Measurements from ENCODE around the gene FLOT1.

Gene FLOT1

DNA sequence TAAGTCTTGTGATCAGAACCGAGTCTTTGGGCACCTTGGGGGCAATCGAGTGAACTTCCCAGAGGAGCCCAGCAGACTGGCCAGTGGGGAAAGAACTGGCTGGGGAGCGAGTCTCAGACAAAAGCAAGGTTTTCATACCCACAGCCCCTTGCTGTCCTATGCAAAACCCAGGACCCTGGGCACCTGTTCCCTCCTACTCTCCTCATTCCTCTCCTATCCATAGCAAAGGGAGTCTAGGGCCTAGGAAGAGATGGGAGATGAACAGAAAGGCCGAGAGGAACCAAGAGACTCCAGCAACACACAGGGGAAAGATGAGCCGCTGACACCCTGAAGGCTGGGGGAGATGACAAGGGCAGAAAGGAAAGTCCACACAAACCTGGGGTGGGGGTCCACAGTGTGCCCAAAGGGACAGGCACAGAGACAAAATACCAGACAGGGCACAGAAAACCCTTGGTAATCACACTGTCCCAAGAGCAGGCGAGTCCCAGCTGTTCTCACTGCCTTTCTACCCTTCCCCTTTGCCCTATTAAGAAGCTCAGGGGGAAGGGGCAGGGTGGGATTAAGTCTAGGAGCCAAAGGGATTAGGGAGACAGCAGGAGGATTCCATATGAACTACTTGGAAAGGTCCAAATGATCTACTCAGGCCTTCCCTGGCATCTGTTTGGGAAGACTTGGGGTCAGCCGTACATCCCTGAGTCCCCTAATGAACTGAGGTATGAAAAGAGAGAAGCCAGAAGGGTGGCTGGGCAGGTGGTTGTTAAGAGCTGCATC is 62.5 kb downstream of the FLOT1 start:
- no peak for DNase-seq (ENCODE audit: low read depth in 2 of 2)

DNA sequence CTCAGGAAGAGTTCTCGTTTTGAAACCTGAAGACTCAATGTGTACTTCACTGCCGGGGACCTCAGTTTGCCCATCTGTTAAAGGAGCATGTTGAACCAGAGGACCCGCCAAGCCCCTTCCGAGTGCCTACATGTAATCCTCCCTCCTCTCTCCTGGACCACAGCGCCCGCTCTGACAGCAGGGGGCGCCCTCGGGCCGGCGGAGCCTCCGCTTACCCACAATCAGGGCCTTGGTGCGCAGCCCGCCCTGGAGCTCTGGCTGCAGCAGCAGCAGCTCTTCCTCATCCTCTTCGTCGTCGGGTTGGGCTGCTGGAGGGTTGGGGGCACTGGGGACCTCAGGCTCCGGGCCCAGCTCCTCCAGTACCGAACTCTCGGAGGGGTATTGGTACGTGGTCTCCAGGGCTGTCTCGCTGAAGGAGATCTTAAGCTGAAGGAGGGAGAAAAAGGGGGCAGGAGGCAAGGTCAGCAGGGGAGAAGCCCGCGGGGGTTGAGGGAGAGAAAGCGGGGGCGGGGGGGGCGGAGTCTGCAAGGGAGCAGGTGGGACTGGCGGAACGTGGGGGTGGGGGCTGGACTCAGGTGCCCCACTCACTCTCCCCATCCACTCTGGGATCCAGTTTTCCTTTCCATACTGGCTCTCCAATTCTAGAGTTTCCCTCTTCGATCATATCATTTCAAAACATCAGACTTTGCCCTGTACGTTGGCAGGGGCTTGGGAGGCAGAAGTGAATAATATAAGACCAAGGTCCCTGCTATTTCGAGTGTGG is 63.3 kb downstream of the FLOT1 start:
- peak; percentile 72 to 82 for DNase-seq (ENCODE audit: low read depth in 2 of 2)

Measured in stimulated activated CD8-positive, alpha-beta memory T cell treated with anti-CD3 and anti-CD28 coated beads, Interleukin-7, amount 100 ng/mL, for 4 hours (primary cell).